HG03196 (cell line): ENCODE results near the gene MAP1LC3C.

Source experiments
- ATAC-seq: cut with Tn5 transposase; IDR thresholded peaks from one replicate; pipeline ENCODE4 v1.9.1; 2021; ENCODE audit not compliant: unreplicated experiment

The MAP1LC3C gene

DNA sequence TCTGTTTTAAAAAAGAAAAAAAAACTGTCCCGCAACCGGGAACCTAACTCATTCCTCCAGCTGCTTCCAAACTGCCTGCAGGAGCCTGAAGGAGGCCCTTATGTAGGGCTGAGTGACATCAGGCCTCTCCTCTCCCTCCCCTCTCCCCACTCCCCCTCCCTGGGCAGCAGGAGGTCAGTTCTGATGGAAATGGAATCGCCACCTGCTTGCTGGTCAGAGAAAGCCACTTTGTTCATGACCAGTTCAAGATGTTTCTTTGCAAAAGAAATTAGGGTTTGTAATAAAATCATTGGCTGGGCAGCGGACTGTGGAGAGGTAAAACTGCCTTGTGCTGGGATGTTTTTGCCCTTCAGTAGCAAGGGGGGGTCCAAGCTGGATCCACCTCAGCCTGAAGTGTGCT is at the start of gene MAP1LC3C:
TSS of gene MAP1LC3C (minus strand) at position 73 of the 400 bp plus-strand sequence. CDS start 90 bp downstream, outside the sequence.
- no peak for ATAC-seq

DNA sequence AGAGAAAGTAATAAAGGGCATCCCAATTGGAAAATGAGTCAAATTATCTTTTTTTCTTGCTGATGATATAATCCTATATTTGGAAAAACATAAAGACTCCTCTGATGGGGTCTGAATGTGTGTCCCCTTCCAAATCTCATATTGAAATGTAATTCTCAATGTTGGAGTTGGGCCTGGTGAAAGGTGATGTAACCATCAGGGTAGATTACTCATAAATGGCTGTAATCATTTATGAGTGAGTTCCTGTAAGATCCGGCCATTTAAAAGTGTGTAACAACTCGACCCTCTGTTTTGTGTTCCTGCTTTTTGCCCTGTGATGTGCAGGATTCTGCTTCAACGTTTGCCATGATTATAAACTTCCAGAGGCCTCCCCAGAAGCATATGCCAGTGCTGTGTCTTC is 44.3 kb upstream of the MAP1LC3C start:
- no peak for ATAC-seq

DNA sequence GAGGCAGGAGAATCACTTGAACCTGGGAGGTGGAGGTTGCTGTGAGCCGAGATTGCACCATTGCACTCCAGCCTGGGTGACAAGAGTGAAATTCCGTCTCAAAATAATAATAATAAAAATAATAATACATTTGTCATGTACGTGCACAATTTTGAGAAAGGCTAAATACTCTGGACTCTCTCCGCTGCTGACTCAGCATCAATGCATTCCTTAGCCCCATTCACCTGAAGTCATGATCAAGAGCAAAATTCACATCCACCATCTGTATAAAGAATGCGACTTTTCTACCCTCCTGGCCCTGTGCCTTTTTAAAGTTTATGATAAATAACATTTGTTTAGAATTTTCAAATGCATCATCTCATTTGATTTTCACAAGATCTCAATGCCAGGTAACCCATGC is 35.5 kb upstream of the MAP1LC3C start:
- ATAC-seq, result no peak

DNA sequence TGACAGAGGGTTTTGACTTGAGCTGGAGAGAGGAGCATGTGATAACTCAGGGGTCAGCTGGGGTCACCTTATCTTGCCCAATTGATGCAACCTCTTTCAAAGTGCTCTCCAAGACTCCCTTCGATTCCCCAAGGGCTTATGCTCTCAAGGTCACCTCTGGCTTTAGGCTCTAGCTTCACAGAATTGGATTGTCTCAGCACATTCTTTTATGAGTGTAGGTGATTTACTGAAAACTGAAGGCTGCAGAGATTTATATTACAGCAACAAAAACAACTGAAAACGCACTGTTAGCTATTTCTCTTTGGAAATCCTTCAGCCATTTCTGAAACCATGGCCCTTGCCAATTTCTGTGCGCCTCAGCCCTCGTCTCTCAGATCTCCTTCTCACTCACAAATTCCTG is 34.5 kb upstream of the MAP1LC3C start:
- ATAC-seq, result no peak

DNA sequence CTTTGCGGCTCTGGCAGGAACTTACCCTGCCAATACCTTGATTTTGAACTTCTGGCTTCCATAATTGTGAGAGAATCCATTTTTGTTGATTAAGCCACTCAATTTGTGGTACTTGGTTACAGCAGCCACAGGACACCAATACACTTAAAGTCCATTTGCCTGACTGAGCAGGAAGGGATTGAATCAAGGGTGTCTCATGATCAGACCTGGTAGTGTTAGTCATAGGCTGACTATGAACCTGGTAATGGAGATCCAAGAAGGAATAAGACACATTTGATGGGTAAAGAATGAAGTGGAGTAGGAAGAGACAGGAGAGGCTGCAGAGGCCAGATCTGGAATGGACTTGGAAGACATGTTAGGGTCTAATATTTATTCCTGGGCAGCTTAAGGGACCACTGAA is 31.2 kb upstream of the MAP1LC3C start:
- ATAC-seq, result no peak

DNA sequence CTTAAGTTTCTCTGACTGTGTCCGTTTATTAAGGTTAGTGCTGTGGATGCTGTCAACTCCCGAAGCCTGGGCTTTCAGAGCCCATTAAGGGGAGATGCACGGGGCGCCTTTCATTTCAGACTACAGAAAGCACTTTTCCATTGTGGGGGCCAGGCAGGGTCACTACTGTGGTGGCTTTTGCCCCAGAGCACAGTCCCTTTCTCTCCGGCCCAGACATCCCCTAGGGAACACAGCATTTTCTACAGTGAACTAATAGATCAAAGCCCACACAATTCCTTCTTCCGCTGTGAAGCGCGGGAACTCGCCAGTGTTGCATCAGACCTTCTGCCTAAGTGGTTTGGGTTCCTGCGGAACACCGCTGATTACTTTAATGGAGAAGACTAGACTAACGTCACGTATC is 26.8 kb upstream of the MAP1LC3C start:
- ATAC-seq, result no peak

DNA sequence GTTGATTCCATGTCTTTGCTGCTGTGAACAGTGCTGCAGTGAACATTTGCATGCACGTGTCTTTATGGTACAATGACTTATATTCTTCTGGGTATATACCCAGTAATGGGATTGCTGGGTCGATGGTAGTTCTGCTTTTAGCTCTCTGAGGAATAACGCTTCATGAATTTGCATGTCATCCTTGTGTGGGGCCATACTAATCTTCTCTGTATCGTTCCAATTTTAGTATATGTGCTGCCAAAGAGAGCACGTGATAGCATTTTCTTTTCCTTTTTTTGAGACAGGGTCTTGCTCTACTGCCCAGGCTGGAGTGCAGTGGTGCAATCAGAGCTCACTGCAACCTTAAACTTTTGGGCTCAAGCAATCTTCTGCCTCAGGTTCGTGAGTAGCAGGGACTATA is 24.9 kb upstream of the MAP1LC3C start:
- no peak for ATAC-seq

DNA sequence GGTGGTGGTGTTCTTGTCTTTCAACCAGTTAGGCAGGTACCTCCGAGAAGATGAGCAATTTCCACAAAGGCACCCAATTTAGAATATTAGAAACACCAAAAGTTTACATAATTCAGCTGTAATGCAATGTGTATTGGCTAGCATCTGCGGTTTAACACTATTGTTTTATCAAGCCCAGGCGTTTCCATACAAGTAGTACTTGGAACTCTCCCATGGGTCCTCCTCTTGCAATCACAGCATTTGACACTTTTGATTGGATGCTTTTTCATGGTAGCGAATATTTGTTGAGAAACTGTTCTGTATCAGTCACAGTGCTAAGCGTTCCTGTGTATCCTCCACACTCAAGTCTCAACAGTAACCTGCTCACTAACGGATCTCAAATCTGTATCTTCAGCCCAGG is 20.1 kb upstream of the MAP1LC3C start:
- ATAC-seq, result no peak

DNA sequence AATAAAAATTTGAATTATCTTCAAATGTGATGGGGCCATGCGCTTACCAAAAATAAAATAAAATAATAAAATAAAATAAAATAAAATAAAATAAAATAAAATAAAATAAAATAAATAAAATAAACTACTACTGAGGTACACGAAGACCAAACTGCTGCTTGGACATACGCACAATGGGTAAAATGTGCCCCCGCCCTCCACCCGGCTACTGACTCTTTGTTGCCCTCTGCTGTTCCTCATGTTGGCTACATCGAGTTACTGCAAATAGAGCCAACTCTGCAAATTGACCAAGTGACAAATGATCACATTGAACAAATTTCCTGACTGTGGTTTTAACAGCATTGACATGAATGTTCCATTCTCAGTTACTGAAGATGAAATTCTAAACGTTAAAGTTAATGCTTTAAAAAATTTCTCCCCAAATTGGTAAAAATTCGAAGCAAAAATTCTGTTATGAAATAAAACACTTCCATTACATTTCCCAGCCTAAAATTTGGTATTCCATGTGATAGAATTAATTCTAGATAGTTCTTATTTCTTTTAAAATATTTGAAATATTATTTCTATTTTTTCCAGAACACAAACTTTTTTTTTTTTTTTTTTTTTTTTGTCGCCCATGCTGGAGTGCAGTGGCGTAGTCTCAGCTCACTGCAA is 18.8 kb upstream of the MAP1LC3C start:
- peak; percentile 61 for ATAC-seq

DNA sequence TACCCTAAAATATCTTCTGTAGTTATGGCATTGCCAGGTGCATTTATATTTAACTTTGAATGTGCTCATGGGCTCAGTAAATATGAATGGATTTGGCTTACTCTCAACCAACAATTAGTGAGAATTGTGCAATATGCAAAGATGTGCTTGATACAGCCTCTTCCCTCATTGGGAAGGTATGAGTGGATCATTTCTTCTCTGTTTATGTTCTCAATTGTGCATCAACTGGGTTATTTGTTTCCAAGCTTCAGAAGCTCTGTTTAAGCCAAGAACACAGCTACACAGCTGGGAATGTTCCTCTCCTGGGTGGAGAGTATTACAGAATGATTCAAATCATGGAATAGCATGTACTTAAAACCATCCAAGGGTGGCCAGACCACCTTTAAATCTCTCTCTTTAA is 17.6 kb upstream of the MAP1LC3C start:
- ATAC-seq, result no peak

DNA sequence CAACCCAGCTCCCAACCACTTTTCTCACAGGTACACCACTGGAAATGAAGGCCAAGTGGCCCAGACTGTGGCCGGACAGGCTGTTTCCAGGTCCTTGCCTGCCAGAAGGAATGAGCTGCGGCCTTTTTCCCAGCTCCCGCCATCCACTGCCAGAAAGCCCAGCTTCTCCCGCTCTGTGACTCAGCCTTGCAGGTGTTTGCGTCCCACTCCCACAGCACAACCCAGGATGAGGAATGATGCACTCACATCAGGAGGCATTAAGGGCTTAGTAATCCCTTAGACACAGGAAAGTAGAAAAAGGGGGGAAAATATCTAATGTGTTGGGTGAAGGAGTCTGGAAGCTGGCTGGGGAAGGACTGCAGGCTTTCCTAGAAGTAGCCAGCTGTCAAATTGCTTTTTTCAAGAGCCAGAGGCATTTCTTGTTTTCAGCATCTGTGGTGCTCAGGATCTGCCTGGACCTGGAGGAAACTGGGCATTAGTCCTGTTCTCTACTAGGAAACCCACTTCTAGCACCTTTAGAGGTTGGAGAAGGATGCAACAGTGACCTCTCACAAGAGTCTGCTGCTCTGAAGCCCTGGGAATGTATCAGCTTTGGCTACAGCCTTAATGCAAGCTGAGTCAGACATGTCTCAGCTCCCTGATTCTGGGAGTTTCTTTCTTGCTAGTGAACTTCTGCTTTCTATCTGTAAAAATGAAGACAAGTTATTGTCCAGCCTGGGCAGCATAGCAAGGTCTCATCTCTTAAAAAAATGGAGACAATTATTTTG is 13.2 kb upstream of the MAP1LC3C start:
- no peak for ATAC-seq

DNA sequence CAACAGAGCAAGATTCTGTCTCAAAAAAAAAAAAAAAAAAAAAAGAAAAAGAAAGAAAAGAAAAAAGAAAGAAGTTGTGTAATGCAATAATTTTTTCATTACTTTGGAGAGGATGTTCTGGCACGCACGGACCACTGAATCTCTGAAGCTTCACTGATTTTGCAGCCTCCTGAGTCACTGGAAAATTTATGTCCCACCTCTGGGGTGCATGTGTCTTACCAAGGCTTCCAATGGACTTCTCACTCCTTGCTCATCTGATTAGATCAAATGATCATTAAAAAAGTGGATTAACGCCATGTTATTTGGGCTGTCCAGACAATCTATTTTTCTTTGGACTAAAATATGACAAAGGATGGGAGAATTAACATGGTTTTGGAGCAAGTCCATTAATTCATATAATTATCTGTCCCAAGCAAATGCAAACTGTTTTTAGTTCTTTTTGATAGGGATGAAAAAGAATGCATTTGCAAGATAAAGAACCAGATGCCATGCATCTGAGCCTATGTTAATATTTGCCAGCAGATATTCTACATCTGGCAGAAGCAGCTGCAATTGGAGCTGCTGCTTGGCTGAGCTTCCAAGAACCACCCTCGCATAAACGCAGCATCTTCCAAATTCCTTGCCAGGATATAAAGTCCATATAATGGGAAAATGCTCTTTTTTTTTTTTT is 10.1 kb upstream of the MAP1LC3C start:
- no peak for ATAC-seq

DNA sequence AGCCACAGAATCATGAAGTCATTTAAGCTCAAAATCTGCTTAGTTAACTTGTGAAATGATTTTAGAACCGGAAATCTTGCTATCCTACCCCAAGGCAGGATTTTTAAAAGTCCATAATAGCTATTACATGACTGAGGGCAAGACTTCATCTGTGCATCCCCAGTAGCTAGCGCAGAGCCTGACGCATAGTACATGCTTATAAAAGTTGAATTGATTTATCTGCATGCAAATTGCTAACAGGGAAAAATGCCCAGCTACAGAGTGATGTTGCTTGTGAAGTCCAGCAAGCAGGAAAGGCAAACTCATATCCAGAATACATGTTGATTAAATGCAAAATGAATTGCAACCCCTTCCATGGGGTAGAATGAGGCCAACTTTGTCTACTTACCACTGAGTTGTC is 8.1 kb upstream of the MAP1LC3C start:
- no peak for ATAC-seq

DNA sequence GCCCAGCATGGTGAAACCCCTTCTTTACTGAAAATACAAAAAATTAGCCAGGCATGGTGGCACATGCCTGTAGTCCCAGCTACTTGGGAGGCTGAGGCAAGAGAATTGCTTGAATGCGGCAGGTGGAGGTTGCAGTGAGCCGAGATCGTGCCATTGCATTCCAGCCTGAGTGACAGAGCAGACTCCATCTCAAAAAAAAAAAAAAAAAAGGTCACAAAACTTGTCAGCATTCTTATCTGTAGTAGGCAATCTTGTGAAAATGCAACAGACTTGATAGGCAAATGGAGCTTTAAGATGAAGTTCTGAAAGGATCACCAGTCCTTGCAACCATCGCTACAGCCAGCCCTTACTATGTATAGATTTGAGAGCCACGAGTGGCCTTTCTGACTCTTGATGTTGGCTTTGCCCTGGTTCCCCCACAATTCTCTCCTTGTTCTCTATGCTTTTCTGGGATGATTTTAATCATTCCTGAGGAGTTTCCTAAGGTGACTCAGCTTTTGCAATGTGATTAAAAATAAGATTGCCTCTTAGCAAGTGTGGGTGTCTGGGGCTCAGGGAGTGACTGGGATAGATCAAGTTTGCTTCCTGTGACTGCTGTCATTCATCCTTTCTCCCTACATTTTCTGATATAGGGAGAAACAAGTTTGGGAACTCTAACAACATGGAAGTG is 7.1 kb upstream of the MAP1LC3C start:
- no peak for ATAC-seq

DNA sequence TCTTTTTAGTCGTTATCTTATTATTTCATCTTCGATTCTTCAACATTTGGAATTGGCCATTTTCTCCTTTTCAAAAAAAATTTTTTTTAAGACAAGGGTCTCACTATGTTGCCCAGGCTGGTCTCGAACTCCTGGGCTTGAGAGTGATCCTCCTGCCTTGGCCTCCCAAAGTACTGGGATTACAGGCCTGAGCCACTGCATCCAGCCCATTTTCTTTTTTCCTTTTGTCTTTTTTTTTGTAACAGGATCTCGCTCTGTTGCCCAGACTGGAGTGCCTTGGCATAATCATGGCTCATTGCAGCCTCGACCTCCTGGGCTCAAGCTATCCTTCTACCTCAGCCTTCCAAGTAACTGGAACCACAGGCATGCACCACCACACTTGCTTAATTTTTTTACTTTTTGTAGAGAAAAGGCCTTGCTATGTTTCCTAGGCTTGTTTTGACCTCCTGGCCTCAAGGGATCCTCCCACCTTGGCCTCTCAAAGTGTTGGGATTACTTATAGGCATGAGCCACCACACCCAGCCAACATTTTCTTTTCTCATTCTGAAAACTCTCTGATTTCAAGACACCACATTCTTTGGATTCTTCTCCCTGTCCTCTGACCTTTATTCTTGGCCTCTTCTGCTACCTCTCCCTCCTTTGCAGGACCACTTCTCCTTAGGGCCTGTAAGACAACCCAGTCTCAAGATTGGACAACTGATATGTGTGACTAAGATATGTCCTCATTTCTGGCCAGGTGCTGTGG is 6.0 kb upstream of the MAP1LC3C start:
- ATAC-seq, result no peak

DNA sequence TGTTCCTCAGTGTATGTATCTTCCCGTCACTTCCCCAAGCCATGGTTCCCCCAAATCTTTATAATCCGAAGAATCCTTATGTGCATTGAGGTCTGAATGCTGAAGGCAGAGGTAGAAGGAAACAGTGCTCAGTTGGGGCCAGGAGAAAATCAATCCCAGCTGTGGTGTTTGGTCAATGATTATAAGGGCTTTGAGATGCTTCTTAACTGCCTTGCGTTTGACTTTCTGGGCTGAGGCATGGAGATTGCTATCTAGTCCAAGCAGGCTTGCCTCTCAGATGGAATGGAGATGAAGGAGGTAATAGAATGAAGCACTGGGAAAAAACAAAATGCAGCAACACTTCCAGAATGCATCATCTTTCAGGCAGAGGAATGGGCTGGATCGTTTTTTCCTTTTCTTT is 3.6 kb upstream of the MAP1LC3C start:
- no peak for ATAC-seq

DNA sequence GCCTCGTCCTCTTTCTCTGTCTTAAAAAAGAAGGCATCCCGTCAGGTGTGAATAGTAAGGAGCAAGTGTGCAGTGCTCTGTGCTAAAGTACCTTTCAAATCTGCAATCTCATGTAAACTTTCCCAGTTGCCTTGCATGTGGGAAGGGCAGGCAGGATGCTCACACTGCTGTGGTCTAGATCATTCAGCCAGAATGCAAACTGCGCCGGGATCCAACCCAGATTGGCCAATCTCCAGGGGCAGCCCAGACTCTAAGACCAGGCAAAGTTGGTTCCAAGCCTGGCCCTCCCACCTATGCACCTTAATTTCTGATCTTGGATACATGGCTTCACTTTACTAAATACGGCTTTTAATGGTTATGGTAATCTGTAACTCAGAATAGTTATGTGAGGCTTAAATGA is 3.2 kb upstream of the MAP1LC3C start:
- no peak for ATAC-seq

DNA sequence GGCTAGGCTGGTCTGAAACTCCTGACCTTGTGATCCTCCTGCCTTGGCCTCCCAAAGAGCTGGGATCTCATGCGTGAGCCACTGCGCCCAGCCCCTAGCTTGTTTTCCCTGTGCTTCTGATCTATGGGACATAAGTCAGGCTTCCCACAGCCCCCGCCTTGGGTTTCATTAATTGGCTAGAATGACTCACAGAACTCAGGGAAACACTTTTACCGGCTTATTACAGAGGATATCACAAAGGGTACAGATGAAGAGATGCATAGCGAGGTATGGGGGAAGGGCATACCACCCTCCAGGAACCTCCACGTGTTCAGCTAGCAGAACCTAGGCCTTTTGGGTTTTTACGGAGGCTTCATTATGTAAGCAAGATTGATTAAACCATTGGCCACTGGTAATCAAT is 1.5 kb upstream of the MAP1LC3C start:
- no peak for ATAC-seq

DNA sequence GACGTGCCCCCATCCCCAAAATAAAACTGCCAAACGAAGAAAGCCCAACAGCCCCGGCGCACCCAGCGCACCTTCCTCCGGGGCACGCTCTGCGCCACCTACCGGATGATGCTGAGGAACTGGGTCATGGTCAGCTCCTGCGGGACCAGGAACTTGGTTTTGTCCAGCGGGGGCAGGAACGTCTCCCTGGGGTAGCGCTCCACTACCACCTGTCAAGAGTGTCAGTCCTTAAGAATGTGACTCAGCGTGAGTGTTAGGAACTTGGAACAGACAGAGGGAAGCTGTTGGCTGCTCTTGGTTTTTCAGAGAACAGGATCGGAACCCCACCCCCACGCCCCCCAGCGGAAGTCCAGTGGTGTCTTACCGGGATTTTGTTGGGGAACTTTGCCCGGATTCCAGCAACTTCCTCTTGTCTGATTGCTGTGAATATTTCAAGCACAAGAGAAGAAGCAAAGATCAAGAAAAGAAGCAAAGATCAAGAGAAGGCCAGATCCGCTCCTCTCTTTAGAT is 431 bp downstream of the MAP1LC3C start:
- ATAC-seq, result peak; percentile 90

DNA sequence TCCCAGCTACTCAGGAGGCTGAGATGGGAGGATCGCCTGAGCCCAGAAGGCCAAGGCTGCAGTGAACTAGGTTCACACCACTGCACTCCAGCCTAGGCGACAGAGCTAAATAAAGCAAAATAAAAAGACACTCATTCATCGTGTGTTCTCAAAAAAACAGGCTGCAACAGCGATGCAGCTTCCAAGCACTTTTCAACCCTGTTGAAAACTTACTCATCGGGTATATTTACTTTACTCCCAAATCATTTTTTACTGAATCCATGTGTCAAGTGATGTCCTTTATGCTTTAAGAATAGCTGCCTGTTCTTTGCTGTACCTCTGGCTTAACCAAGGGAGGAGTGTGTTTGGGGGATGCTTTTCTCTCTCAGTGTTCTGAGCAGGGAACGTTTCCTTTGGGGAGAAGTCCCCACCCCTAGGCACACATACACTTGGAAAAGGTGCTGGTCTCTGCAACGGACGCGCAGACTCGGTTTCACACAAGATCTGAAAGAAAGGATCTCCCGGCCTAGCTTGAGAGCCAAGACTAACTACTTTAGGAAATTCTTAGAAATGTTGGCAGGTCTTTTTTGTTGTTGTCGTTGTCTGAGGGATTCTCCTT is 1.4 kb downstream of the MAP1LC3C start:
- ATAC-seq, result no peak
